B cell (primary cell): ENCODE results near the gene ITSN2. TPM values are rescaled to one million over a fixed set of nuclear protein-coding genes. Genes with fewer than 3 reads are reported as not detected.
A peak's percentile ranks its signal among the peaks of the same experiment; 100 is the strongest.

ENCODE experiments used
- ATAC-seq: fragments of 200-7000 bp; cut with Tn5 transposase; one replicate; pipeline ENCODE4 v1.10.0; 2021; ENCODE audit warnings: low read depth, mild to moderate bottlenecking, moderate number of reproducible peaks, moderate library complexity
- CTCF ChIA-PET: fragments of 350-600 bp; sonication (Branson Sonifier 250); formaldehyde crosslinking; loops from one replicate; lab custom pipeline; 2021; ENCODE audit warnings: antibody characterized with exemption, inconsistent platforms; lab: Charles Lee
- POLR2A ChIA-PET: fragments of 350-600 bp; sonication (Branson Sonifier 250); formaldehyde crosslinking; loops from one replicate; lab custom pipeline; 2021; ENCODE audit warnings: antibody characterized with exemption; lab: Charles Lee
- DNase-seq: peaks from one replicate; pipeline ENCODE4 v3.0.0; 2013
- H2AFZ ChIP-seq: 2 replicates; pipeline ENCODE4 v1.6.1; 2012; ENCODE audit warnings: mild to moderate bottlenecking, low read depth, low read length; ENCODE audit not compliant: insufficient read depth, poor library complexity, severe bottlenecking
- H3K27ac ChIP-seq, 2 donors: 1 replicate in 1 of 2; 2 replicates in 1 of 2; pipeline ENCODE4 v1.5.1; 2012 to 2013; ENCODE audit warnings: low read length in 2 of 2, mild to moderate bottlenecking in 2 of 2, moderate library complexity in 1 of 2
- H3K27me3 ChIP-seq, 4 experiments: fragments of 200-600 bp in 1 of 4; sonication (generic) in 1 of 4; replicated peaks in 1 of 4; 1 replicate in 2 of 4; 2 replicates in 2 of 4; pipeline versions ENCODE4 v1.6.1 to v1.7.0; 2013 to 2016; ENCODE audit warnings: low read length in 3 of 4, mild to moderate bottlenecking in 2 of 4, mixed read lengths in 1 of 4, moderate library complexity in 1 of 4; ENCODE audit not compliant: insufficient read depth in 4 of 4, control insufficient read depth in 3 of 4; ENCODE audit errors: control extremely low read depth in 1 of 4
- H3K36me3 ChIP-seq, 2 experiments: replicated peaks in 1 of 2; 1 replicate in 1 of 2; 2 replicates in 1 of 2; pipeline versions ENCODE4 v1.6.1 to v1.7.1; 2013; ENCODE audit warnings: low read length in 1 of 2; ENCODE audit not compliant: insufficient read depth in 2 of 2, control insufficient read depth in 1 of 2; ENCODE audit errors: control extremely low read depth in 1 of 2, extremely low read depth in 1 of 2
- H3K4me1 ChIP-seq, 2 donors: fragments of 200-600 bp in 1 of 2; sonication (generic) in 1 of 2; 1 replicate in 1 of 2; 2 replicates in 1 of 2; pipeline versions ENCODE4 v1.5.1 to v1.6.1; 2013 to 2017; ENCODE audit warnings: low read length in 2 of 2; ENCODE audit not compliant: control insufficient read depth in 2 of 2, insufficient read depth in 2 of 2
- H3K4me2 ChIP-seq: replicated peaks from 2 replicates; pipeline ENCODE3; 2012; ENCODE audit warnings: mild to moderate bottlenecking, low read depth, low read length; ENCODE audit not compliant: poor library complexity, severe bottlenecking
- H3K4me3 ChIP-seq, 5 experiments: fragments of 200-600 bp in 1 of 5; sonication (generic) in 1 of 5; 1 replicate in 3 of 5; 2 replicates in 2 of 5; pipeline versions ENCODE4 v1.5.1 to v1.7.0; 2011 to 2016; ENCODE audit warnings: low read length in 4 of 5, mild to moderate bottlenecking in 4 of 5, low read depth in 2 of 5, control low read depth in 1 of 5, moderate library complexity in 1 of 5; ENCODE audit not compliant: insufficient read depth in 1 of 5; ENCODE audit errors: control extremely low read depth in 1 of 5, extremely low read depth in 1 of 5
- H3K79me2 ChIP-seq: fragments of 200-600 bp; sonication (generic); one replicate; pipeline ENCODE4 v1.6.0; 2016; ENCODE audit warnings: low read length; ENCODE audit not compliant: control insufficient read depth, insufficient read depth
- H3K9ac ChIP-seq: fragments of 200-600 bp; sonication (generic); 2 replicates; pipeline ENCODE4 v1.6.1; 2017; ENCODE audit warnings: mild to moderate bottlenecking, low read length, moderate library complexity
- H3K9me3 ChIP-seq, 3 donors: one replicate each; pipeline versions ENCODE4 v1.6.1 to v1.7.1; 2013; ENCODE audit warnings: low read length in 2 of 3; ENCODE audit not compliant: control insufficient read depth in 2 of 3, insufficient read depth in 1 of 3; ENCODE audit errors: control extremely low read depth in 1 of 3
- H4K20me1 ChIP-seq: 2 replicates; pipeline ENCODE4 v1.6.0; 2012; ENCODE audit warnings: mild to moderate bottlenecking, low read length; ENCODE audit not compliant: insufficient read depth, control insufficient read depth, poor library complexity, severe bottlenecking
- H3K27ac Mint-ChIP-seq: one replicate; pipeline ENCODE4 v1.8.0; 2021; ENCODE audit warnings: mixed read lengths
- H3K27me3 Mint-ChIP-seq: one replicate; pipeline ENCODE4 v1.8.0; 2021; ENCODE audit warnings: mixed read lengths
- H3K4me1 Mint-ChIP-seq: one replicate; pipeline ENCODE4 v1.8.0; 2021; ENCODE audit warnings: mixed read lengths
- H3K4me3 Mint-ChIP-seq: one replicate; pipeline ENCODE4 v1.8.0; 2021; ENCODE audit warnings: mixed read lengths
- H3K9me3 Mint-ChIP-seq: one replicate; pipeline ENCODE4 v1.8.0; 2022; ENCODE audit warnings: mixed read lengths; ENCODE audit not compliant: insufficient read depth
- EZH2 ChIP-seq: IDR thresholded peaks from 2 replicates; pipeline ENCODE4 v1.6.1; 2012; ENCODE audit warnings: borderline replicate concordance, low read depth, mild to moderate bottlenecking, moderate library complexity, low read length; ENCODE audit not compliant: insufficient read depth, poor library complexity, severe bottlenecking
- WGBS: methylation state at CpG from one replicate; pipeline ENCODE4 v1.1.5; 2013; ENCODE audit warnings: missing lambda C conversion rate; ENCODE audit not compliant: insufficient coverage; 5-methylcytosine and 5-hydroxymethylcytosine counted together
- intact Hi-C: fragments of 100-400 bp; cut with micrococcal nuclease; formaldehyde crosslinking; loops from one replicate; pipeline ENCODE4 v1.10.0; 2022
- polyA plus RNA-seq: library from polyadenylated mRNA; depleted of rRNA; stranded (reverse); fragments of >200 nt; gene quantifications from 2 replicates; pipeline ENCODE4 v1.2.3, GENCODE V29; 2012
- total RNA-seq, 2 donors: library from RNA; stranded (reverse); fragments of 120-200 nt in 1 of 2; gene quantifications; 1 replicate in 1 of 2; 2 replicates in 1 of 2; pipeline versions ENCODE4 v1.2.3 to v1.2.4, GENCODE V29; 2013 to 2022
- TF ChIP-seq, protein P1 (sequence below): fragments of 200-600 bp; IDR thresholded peaks from one replicate; pipeline ENCODE4 v1.8.0; 2022; ENCODE audit warnings: antibody characterized with exemption, mild to moderate bottlenecking

Gene ITSN2
- total and polyA plus RNA-seq, 2 donors (not counting 1 experiment from before 2014, with no cell fraction given): 107 to 200 TPM

DNA sequence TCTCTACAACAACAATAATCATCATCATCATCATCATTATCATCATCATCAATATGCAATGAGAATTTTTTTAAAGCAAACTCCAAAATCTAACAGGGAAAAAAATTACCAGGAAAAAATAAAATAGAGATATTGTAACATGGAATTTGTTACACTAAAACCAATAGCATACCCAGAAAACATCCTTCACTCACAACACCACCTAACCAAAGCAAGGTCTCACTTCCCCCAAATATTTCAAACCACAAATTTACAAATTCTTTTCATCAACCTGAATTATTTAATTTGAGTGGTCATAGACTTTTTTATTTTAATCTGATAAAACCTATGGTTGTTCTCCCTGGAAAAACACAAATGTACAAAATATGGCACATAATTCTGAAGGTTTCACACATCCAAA, 11.2 kb downstream of the ITSN2 start:
- Mint-ChIP-seq H3K4me1 (peaks cover 73% of the 10 kb centered on the region), H3K4me3 (peak overlapping the region; percentile 30), H3K27ac (peak overlapping the region; percentile 57), H3K9me3 (no peaks in the 10 kb centered on the region), H3K27me3 (no peaks in the 10 kb centered on the region)
- CTCF ChIA-PET: no interaction called here
- H2AFZ ChIP-seq: no peak overlapping the region
- peaks cover 100% of the 10 kb centered on the region for H3K79me2 ChIP-seq
- H3K4me1 ChIP-seq: peaks cover 64 to 83% of the 10 kb centered on the region in 2 donors
- H3K9me3 ChIP-seq: no peaks in the 10 kb centered on the region
- TF ChIP-seq, protein P1, sequence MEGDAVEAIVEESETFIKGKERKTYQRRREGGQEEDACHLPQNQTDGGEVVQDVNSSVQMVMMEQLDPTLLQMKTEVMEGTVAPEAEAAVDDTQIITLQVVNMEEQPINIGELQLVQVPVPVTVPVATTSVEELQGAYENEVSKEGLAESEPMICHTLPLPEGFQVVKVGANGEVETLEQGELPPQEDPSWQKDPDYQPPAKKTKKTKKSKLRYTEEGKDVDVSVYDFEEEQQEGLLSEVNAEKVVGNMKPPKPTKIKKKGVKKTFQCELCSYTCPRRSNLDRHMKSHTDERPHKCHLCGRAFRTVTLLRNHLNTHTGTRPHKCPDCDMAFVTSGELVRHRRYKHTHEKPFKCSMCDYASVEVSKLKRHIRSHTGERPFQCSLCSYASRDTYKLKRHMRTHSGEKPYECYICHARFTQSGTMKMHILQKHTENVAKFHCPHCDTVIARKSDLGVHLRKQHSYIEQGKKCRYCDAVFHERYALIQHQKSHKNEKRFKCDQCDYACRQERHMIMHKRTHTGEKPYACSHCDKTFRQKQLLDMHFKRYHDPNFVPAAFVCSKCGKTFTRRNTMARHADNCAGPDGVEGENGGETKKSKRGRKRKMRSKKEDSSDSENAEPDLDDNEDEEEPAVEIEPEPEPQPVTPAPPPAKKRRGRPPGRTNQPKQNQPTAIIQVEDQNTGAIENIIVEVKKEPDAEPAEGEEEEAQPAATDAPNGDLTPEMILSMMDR: no peak
- no peak for TF ChIP-seq EZH2
- POLR2A ChIA-PET: no interaction called here
- H3K27ac ChIP-seq: peak overlapping the region in 1 of 2 donors; percentile 18
- H3K36me3 ChIP-seq: no peaks in the 10 kb centered on the region
- H3K4me3 ChIP-seq: no peak overlapping the region
- peaks cover 37% of the 10 kb centered on the region for H4K20me1 ChIP-seq
- intact Hi-C loops: no loop called here
- no peak for ATAC-seq
- no peak for DNase-seq
- peak overlapping the region; percentile 59 for H3K4me2 ChIP-seq
- H3K9ac ChIP-seq: no peak overlapping the region
- H3K27me3 ChIP-seq: no peaks in the 10 kb centered on the region

DNA sequence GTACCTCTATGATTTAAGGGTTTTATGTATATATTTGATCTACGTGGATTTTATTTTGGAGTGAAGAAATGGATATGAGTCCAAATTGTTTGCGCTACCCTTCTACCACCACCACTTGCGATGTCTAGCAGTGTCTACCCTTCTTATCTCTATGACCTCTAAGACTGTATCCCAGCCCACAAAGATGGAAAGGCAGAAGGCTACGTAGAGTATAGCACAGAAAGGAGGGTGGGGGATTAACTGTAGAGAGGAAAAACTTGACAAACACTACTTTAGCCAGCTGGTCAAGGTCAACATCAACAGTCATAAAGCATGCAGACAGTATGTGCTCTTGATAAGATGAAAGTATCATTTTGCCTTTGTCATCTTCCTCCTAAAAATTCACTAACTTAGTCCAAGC, 14.4 kb downstream of the ITSN2 start:
- Mint-ChIP-seq H3K4me1 (peaks cover 76% of the 10 kb centered on the region), H3K27ac (peak overlapping the region; percentile 7), H3K9me3 (no peaks in the 10 kb centered on the region), H3K27me3 (no peaks in the 10 kb centered on the region), H3K4me3 (peak overlapping the region; percentile 4)
- DNase-seq (no peak), ATAC-seq (no peak)
- CTCF ChIA-PET: no interaction called here
- H3K4me1 ChIP-seq: peaks cover 72 to 82% of the 10 kb centered on the region in 2 donors
- POLR2A ChIA-PET: no interaction called here
- H2AFZ ChIP-seq: no peak overlapping the region
- peaks cover 99% of the 10 kb centered on the region for H3K79me2 ChIP-seq
- H3K4me2 ChIP-seq: peak overlapping the region; percentile 0
- peaks cover 49% of the 10 kb centered on the region for H4K20me1 ChIP-seq
- no peak overlapping the region for H3K9ac ChIP-seq
- H3K36me3 ChIP-seq: no peaks in the 10 kb centered on the region
- no peaks in the 10 kb centered on the region for H3K9me3 ChIP-seq
- no peak overlapping the region for H3K27ac ChIP-seq
- intact Hi-C loops: no loop called here
- no CpG with 5 or more reads among the region's 4 CpGs for WGBS
- no peak overlapping the region for H3K4me3 ChIP-seq
- no peaks in the 10 kb centered on the region for H3K27me3 ChIP-seq
- TF ChIP-seq, protein P1: no peak
- no peak for TF ChIP-seq EZH2
